ENCODE data around the gene ARL4A.
A peak's percentile ranks its signal among the peaks of the same experiment; 100 is the strongest.

The ARL4A gene

DNA sequence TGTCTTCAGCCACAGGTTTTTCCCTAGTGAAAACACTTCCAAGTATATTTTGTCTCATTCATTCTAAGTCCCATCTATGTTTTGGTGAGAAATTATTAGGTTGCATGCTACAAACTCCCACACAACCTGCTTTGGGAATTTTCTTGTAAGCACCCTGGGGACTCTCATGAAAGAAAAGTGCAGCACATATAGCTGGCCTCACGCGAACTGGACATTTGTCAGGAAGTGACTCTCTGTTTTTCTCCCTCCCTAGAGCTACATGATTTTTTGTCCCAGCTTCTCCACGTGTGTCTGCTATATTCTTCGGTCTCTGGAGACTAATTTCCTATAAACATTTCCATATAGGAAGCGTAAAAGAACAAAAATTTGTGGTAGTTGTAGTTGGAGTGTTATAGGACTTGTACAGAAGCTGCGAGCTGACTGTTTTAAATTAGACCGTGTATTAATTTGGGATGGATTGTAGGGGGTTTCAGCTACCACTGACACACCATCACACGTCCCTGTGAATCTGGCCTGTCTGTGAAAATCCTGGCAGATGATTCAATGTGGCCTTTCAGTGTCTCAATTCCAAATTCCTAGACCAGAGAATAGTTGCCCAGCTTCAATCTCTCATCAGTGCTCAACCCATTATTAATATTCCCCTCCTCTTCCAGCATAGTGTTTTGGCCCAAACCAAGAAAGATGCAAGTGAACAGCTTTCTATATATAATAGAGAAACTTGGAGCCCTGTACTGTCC lies 40.2 kb downstream of the ARL4A start:
- no peak for DNase-seq

DNA sequence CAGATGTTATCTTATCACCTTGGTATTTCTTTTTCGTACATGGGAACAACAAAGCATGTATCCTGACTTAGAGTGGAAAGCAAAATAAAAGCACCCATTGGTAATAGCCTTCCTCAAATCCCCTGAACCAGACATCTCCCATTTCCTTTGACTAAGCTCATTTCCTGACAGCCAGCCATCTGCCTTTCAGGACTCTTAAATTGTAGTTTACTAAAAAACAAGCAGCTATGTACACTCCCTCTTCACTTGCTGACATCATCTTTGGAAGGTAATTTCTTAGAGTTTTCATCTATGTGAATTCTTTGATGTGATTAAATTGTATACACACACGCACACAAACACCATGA lies 40.7 kb downstream of the ARL4A start:
- DNase-seq = no peak

DNA sequence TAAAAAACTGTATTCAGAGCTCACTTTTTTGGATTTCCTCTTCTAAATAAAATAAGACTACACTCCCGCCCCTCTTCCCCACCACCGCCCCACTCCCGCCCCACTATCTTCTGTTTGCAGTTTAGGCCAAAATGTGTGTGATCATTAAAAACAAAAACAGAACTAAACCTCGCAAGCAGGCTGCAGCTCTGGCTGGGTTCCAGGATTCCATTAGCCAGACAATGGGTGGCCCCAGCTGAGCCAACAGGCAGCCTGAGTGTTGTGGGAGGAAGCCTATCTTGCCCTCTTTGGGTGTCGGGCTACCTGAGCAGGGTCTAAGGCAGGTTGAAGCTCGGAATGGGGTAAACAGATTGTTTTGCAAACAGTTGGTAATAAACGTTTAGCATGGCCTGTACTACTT lies 41.7 kb downstream of the ARL4A start:
- DNase-seq = no peak

DNA sequence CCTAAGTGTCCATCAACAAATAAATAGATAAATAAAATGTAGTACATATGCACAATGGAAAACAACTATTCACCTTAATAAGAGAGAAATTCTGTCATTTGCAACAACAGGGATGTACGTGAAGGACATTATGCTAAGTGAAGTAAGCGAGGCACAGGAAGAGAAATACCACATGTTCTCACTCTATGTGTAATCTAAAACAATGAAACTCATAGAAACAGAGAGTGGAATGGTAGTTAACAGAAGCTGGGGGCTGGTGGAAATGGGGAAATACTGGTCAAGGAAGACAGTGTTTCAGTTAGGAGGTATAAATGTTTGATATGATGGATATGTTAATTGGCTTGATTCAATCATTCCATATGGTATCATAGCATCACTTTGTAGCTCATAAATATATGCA lies 43.1 kb downstream of the ARL4A start:
- DNase-seq = peak in 1 of 5 experiments; percentile 33

DNA sequence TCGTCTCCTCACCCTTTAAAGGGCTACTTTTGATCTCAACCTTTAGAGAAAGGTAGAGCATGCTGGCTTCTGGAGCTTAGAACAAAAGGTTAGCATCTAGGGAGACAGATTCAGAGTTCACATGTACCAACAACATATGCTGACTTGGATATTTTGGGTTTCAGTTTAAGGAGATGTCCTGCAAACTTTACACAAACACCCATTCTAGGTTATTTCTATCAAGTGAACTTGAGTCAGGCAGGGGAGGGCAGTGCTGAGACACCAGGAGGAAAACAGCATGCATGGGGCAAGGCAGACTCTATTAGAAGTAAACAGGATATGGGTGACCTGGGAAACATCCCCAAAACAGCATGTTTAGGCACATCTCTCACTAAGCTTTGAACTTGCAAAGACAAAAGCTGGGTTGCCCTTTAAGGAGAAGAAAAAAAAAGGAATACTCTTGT lies 43.8 kb downstream of the ARL4A start:
- peak in 1 of 5 experiments; percentile 54 for DNase-seq

DNA sequence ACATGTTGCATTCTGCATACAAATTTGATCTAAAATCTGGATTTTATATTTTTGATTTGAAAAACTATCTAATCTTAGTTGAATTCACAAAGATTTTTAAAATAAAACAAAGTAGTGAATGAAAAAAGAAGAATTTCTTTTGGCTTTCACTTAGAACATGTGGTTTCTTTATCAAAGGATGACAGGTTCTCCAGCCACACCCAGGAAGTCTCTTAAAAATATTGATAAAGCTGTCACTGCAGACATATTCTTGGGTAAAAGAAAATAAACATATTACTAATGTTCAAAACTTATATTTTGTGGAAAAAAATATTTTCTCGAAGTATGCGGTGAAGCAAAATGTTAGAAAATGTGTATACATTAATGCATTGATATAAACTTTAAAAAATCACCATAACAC lies 44.3 kb downstream of the ARL4A start:
- DNase-seq = peak in 1 of 5 experiments; percentile 47

DNA sequence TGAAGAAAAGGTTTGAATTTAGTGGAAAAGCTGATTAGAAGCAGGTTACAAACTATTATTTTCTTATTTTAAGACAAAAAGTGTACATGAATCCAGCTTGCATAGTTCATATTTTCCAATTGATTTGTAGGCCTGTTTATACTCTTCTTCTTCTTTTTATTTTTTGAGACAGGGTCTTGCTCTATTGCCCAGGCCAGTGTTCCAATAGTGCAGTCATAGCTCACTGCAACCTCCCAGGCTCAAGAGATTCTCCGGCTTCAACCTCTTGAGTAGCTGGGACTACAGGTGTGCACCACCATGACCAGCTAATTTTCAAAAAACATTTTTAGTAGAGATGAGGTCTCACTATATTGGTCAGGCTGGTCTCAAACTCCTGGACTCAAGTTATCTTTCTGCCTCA lies 45.0 kb downstream of the ARL4A start:
- DNase-seq = no peak

DNA sequence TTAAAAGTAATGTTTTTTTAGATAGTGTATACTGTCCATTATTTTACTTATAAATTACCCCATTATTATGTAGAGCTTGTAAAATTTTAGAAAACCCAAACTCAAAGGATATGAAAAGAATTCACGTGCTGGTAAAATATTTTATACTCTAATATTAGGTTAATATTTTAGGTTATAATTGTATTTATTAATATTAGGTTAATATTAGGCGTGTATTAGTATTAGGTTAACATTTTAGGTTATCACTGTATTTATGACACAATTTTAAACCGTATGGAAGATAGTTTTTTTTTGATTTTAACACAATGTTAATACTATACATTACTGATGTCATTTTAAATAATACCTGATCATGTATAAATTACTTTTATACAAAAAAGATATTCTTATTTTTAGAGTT lies 48.5 kb downstream of the ARL4A start:
- DNase-seq = no peak

DNA sequence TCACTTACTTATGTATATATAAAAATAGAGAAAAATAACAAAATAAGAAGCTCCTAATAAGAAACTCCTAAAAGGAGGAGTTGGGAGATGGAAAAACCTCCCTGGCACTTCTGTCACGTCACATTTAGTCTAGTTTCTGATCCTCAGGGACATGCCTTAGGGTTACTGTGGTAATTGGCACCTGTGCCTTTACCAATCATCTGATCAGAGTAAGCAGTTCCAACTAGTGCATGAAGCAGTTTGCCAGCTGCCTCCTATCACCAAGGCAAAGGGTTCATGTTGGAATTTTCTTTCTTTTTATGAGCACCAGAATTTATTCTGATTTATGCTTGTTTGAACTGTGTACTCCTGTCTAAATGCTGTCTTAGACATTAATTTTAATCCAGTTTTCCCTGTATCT lies 49.9 kb downstream of the ARL4A start:
- DNase-seq = no peak

DNA sequence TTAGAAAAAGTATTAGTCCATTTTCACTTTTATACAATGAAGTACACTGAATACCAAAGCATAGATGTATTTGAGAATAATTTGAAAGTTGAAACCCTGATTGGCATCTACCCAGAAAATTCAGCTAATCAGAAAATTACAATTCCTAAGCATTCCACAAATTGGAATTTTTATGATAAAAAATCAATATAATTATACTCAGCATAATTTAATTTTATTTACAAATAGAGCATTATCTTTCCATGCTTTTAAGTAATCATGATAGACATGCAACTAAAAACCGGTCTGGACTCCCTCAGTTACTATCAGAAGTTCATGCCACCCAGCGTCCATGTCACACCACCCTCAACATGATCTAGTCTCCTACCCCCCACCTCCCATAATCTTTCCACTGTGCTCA lies 50.4 kb downstream of the ARL4A start:
- DNase-seq = no peak

DNA sequence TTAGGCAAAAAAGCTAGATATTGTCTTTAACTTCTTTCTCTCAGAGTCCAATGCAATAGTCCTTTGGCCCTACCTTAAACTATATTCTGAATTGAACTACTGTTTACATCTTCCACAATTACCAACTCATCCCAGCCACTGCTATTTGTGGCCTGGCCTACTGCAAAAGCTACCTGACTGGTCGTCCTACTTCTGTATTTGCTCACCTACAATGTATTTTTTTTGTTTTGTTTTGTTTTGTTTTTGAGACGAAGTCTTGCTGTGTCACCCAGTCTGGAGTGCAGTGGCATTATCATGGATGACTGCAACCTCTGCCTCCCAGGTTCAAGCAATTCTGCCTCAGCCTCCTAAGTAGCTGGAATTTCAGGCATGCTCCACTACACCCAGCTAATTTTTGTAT lies 51.2 kb downstream of the ARL4A start:
- no peak for DNase-seq
